ENCODE data around the gene SSU72. TPM values are rescaled to one million over a fixed set of nuclear protein-coding genes. Genes with fewer than 3 reads are reported as not detected.
"Not testable (repeated sequence)": the region's sequence is repeated elsewhere in the genome, so short reads cannot be mapped to it uniquely, and the experiment has no call there.

SSU72 gene
- total RNA-seq, 1 experiment from 2014 or later, result 140 TPM

- no peak for DNase-seq (ENCODE audit: low spot score)
Observed at GRCh38 chr1:1596493-1597274, 22.0 kb upstream of the SSU72 start.

- not testable (repeated sequence) for DNase-seq (ENCODE audit: low spot score)
Observed at GRCh38 chr1:1595341-1595740, 20.7 kb upstream of the SSU72 start.

GRCh38 chr1:1594602-1595260, 20.1 kb upstream of the SSU72 start:
- peak; percentile 42 for DNase-seq (ENCODE audit: low spot score)

GRCh38 chr1:1593834-1594601, 19.4 kb upstream of the SSU72 start:
- no peak for DNase-seq (ENCODE audit: low spot score)

GRCh38 chr1:1591452-1591851, 16.8 kb upstream of the SSU72 start:
- no peak for DNase-seq (ENCODE audit: low spot score)

- no peak for DNase-seq (ENCODE audit: low spot score)
Observed at GRCh38 chr1:1583347-1584010, 8.8 kb upstream of the SSU72 start.

GRCh38 chr1:1582585-1583346, 8.1 kb upstream of the SSU72 start:
- no peak for DNase-seq (ENCODE audit: low spot score)

- no peak for DNase-seq (ENCODE audit: low spot score)
Observed at GRCh38 chr1:1578371-1578940, 3.8 kb upstream of the SSU72 start.

- DNase-seq (ENCODE audit: low spot score), result no peak
Observed at GRCh38 chr1:1577367-1578011, 2.8 kb upstream of the SSU72 start.

GRCh38 chr1:1573843-1574720, 581 bp downstream of the SSU72 start:
- DNase-seq (ENCODE audit: low spot score), result peak; percentile 67

- DNase-seq (ENCODE audit: low spot score), result no peak
Observed at GRCh38 chr1:1569341-1569740, 5.3 kb downstream of the SSU72 start.

- DNase-seq (ENCODE audit: low spot score), result no peak
Observed at GRCh38 chr1:1567891-1568291, 6.8 kb downstream of the SSU72 start.

- no peak for DNase-seq (ENCODE audit: low spot score)
Observed at GRCh38 chr1:1567152-1567875, 7.3 kb downstream of the SSU72 start.

- DNase-seq (ENCODE audit: low spot score), result no peak
Observed at GRCh38 chr1:1565340-1565739, 9.3 kb downstream of the SSU72 start.

GRCh38 chr1:1564268-1564667, 10.4 kb downstream of the SSU72 start:
- no peak for DNase-seq (ENCODE audit: low spot score)

GRCh38 chr1:1563688-1564087, 11.0 kb downstream of the SSU72 start:
- no peak for DNase-seq (ENCODE audit: low spot score)

- DNase-seq (ENCODE audit: low spot score), result no peak
Observed at GRCh38 chr1:1562556-1563195, 12.0 kb downstream of the SSU72 start.
